Measurements from ENCODE around the gene SPRR1A.

Gene SPRR1A

GRCh38 chr1:152983743-152984142, at the start of gene SPRR1A:
SPRR1A (plus strand) TSS chr1:152984081; CDS start chr1:152985231, 1,150 bp downstream.
- no peak within 1 kb of the TSS for H3K27ac Mint-ChIP-seq
- no peaks in the 10 kb centered on the region for H3K36me3 Mint-ChIP-seq (ENCODE audit: low read depth)
- H3K4me1 Mint-ChIP-seq (ENCODE audit: low read depth), result no peaks in the 10 kb centered on the region
- H3K27me3 Mint-ChIP-seq, result peaks cover 72% of the 10 kb centered on the region
- no peak for DNase-seq
- no peaks in the 10 kb centered on the region for H3K9me3 Mint-ChIP-seq
- no peak within 1 kb of the TSS for H3K4me3 Mint-ChIP-seq

- DNase-seq, result no peak
- peaks cover 9% of the 10 kb centered on the region for H3K27me3 Mint-ChIP-seq
- no peaks in the 10 kb centered on the region for H3K9me3 Mint-ChIP-seq
- no peak overlapping the region for H3K27ac Mint-ChIP-seq
- no peaks in the 10 kb centered on the region for H3K36me3 Mint-ChIP-seq (ENCODE audit: low read depth)
- no peaks in the 10 kb centered on the region for H3K4me1 Mint-ChIP-seq (ENCODE audit: low read depth)
- no peak overlapping the region for H3K4me3 Mint-ChIP-seq
These were observed 43.3 kb upstream of the SPRR1A start for GRCh38 chr1:152940614-152941013.

- Mint-ChIP-seq H3K4me3 (no peak overlapping the region), H3K27me3 (peaks cover 9% of the 10 kb centered on the region), H3K4me1 (ENCODE audit: low read depth) (no peaks in the 10 kb centered on the region), H3K27ac (no peak overlapping the region), H3K9me3 (no peaks in the 10 kb centered on the region), H3K36me3 (ENCODE audit: low read depth) (no peaks in the 10 kb centered on the region)
- no peak for DNase-seq
These were observed 42.7 kb upstream of the SPRR1A start for GRCh38 chr1:152941037-152941711.

GRCh38 chr1:152942161-152942560, 41.7 kb upstream of the SPRR1A start:
- Mint-ChIP-seq H3K9me3 (no peaks in the 10 kb centered on the region), H3K4me3 (no peak overlapping the region), H3K4me1 (ENCODE audit: low read depth) (no peaks in the 10 kb centered on the region), H3K27me3 (peaks cover 13% of the 10 kb centered on the region), H3K36me3 (ENCODE audit: low read depth) (no peaks in the 10 kb centered on the region), H3K27ac (no peak overlapping the region)
- no peak for DNase-seq

- Mint-ChIP-seq H3K4me1 (ENCODE audit: low read depth) (no peaks in the 10 kb centered on the region), H3K27me3 (peaks cover 15% of the 10 kb centered on the region), H3K9me3 (no peaks in the 10 kb centered on the region), H3K27ac (no peak overlapping the region), H3K36me3 (ENCODE audit: low read depth) (no peaks in the 10 kb centered on the region), H3K4me3 (no peak overlapping the region)
- DNase-seq, result no peak
These were observed 37.6 kb upstream of the SPRR1A start for GRCh38 chr1:152946248-152946647.

- Mint-ChIP-seq H3K36me3 (ENCODE audit: low read depth) (no peaks in the 10 kb centered on the region), H3K4me1 (ENCODE audit: low read depth) (no peaks in the 10 kb centered on the region), H3K27ac (no peak within 1 kb of the TSS), H3K9me3 (no peaks in the 10 kb centered on the region), H3K27me3 (peaks cover 15% of the 10 kb centered on the region), H3K4me3 (no peak within 1 kb of the TSS)
- DNase-seq, result no peak
These were observed 37.1 kb upstream of the SPRR1A start, which contains the start of gene SPRR5 for GRCh38 chr1:152946651-152947256. SPRR5 (plus strand) TSS chr1:152947206; CDS start chr1:152948555, 1,349 bp downstream.

GRCh38 chr1:152951711-152952110, 32.2 kb upstream of the SPRR1A start:
- no peaks in the 10 kb centered on the region for H3K9me3 Mint-ChIP-seq
- no peak for DNase-seq
- H3K27me3 Mint-ChIP-seq, result peaks cover 13% of the 10 kb centered on the region
- H3K4me1 Mint-ChIP-seq (ENCODE audit: low read depth), result no peaks in the 10 kb centered on the region
- H3K4me3 Mint-ChIP-seq, result no peak overlapping the region
- no peak overlapping the region for H3K27ac Mint-ChIP-seq
- no peaks in the 10 kb centered on the region for H3K36me3 Mint-ChIP-seq (ENCODE audit: low read depth)

- H3K36me3 Mint-ChIP-seq (ENCODE audit: low read depth), result no peaks in the 10 kb centered on the region
- H3K4me3 Mint-ChIP-seq, result no peak overlapping the region
- H3K9me3 Mint-ChIP-seq, result no peaks in the 10 kb centered on the region
- no peak overlapping the region for H3K27ac Mint-ChIP-seq
- no peaks in the 10 kb centered on the region for H3K4me1 Mint-ChIP-seq (ENCODE audit: low read depth)
- peaks cover 6% of the 10 kb centered on the region for H3K27me3 Mint-ChIP-seq
- DNase-seq, result no peak
These were observed 30.1 kb upstream of the SPRR1A start for GRCh38 chr1:152953761-152954160.

GRCh38 chr1:152954436-152954835, 29.4 kb upstream of the SPRR1A start:
- no peak for DNase-seq
- Mint-ChIP-seq H3K4me1 (ENCODE audit: low read depth) (no peaks in the 10 kb centered on the region), H3K27ac (no peak overlapping the region), H3K27me3 (peaks cover 3% of the 10 kb centered on the region), H3K4me3 (no peak overlapping the region), H3K36me3 (ENCODE audit: low read depth) (no peaks in the 10 kb centered on the region), H3K9me3 (no peaks in the 10 kb centered on the region)

GRCh38 chr1:152957561-152957960, 26.3 kb upstream of the SPRR1A start:
- Mint-ChIP-seq H3K27ac (no peak overlapping the region), H3K27me3 (peaks cover 7% of the 10 kb centered on the region), H3K4me3 (no peak overlapping the region), H3K4me1 (ENCODE audit: low read depth) (no peaks in the 10 kb centered on the region), H3K9me3 (no peaks in the 10 kb centered on the region), H3K36me3 (ENCODE audit: low read depth) (no peaks in the 10 kb centered on the region)
- no peak for DNase-seq

- Mint-ChIP-seq H3K36me3 (ENCODE audit: low read depth) (no peaks in the 10 kb centered on the region), H3K27ac (no peak overlapping the region), H3K27me3 (peaks cover 7% of the 10 kb centered on the region), H3K9me3 (no peaks in the 10 kb centered on the region), H3K4me3 (no peak overlapping the region), H3K4me1 (ENCODE audit: low read depth) (no peaks in the 10 kb centered on the region)
- DNase-seq, result no peak
These were observed 24.6 kb upstream of the SPRR1A start for GRCh38 chr1:152959273-152959672.

- Mint-ChIP-seq H3K27me3 (peaks cover 10% of the 10 kb centered on the region), H3K4me3 (no peak overlapping the region), H3K27ac (no peak overlapping the region), H3K4me1 (ENCODE audit: low read depth) (no peaks in the 10 kb centered on the region), H3K36me3 (ENCODE audit: low read depth) (no peaks in the 10 kb centered on the region), H3K9me3 (no peaks in the 10 kb centered on the region)
- no peak for DNase-seq
These were observed 24.0 kb upstream of the SPRR1A start for GRCh38 chr1:152959801-152960451.

- H3K27ac Mint-ChIP-seq, result no peak overlapping the region
- no peaks in the 10 kb centered on the region for H3K4me1 Mint-ChIP-seq (ENCODE audit: low read depth)
- no peaks in the 10 kb centered on the region for H3K9me3 Mint-ChIP-seq
- H3K36me3 Mint-ChIP-seq (ENCODE audit: low read depth), result no peaks in the 10 kb centered on the region
- no peak overlapping the region for H3K4me3 Mint-ChIP-seq
- no peak for DNase-seq
- peaks cover 16% of the 10 kb centered on the region for H3K27me3 Mint-ChIP-seq
These were observed 23.3 kb upstream of the SPRR1A start for GRCh38 chr1:152960452-152961044.

GRCh38 chr1:152961226-152961891, 22.5 kb upstream of the SPRR1A start:
- Mint-ChIP-seq H3K36me3 (ENCODE audit: low read depth) (no peaks in the 10 kb centered on the region), H3K4me3 (no peak overlapping the region), H3K27me3 (peaks cover 23% of the 10 kb centered on the region), H3K4me1 (ENCODE audit: low read depth) (no peaks in the 10 kb centered on the region), H3K9me3 (no peaks in the 10 kb centered on the region), H3K27ac (no peak overlapping the region)
- no peak for DNase-seq
